Activated CD4-positive, alpha-beta T cell treated with anti-CD3 and anti-CD28 coated beads, Interleukin-2, Interleukin-6, amounts not matched to agents 100 ng/mL and 50 ng/mL, durations not matched to agents 16 hours and 8 hours (primary cell): ENCODE measurements around the gene NOG.

Source experiments
- DNase-seq: peaks from one replicate; pipeline ENCODE4 v3.0.0-alpha.2; 2020

NOG gene

DNA sequence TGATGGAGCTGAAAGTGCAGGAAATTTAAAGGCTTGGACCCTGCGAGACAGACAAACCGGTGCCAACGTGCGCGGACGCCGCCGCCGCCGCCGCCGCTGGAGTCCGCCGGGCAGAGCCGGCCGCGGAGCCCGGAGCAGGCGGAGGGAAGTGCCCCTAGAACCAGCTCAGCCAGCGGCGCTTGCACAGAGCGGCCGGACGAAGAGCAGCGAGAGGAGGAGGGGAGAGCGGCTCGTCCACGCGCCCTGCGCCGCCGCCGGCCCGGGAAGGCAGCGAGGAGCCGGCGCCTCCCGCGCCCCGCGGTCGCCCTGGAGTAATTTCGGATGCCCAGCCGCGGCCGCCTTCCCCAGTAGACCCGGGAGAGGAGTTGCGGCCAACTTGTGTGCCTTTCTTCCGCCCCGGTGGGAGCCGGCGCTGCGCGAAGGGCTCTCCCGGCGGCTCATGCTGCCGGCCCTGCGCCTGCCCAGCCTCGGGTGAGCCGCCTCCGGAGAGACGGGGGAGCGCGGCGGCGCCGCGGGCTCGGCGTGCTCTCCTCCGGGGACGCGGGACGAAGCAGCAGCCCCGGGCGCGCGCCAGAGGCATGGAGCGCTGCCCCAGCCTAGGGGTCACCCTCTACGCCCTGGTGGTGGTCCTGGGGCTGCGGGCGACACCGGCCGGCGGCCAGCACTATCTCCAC lies at the start of gene NOG:
TSS of gene NOG (plus strand) at position 54 of the 674 bp plus-strand sequence. CDS start at position 579, 525 bp downstream.
- peak; percentile 35 for DNase-seq

- DNase-seq = no peak
Observed at GRCh38 chr17:56545106-56545505, 48.4 kb upstream of the NOG start.

GRCh38 chr17:56545930-56546329 lies 47.6 kb upstream of the NOG start:
- no peak for DNase-seq

DNA sequence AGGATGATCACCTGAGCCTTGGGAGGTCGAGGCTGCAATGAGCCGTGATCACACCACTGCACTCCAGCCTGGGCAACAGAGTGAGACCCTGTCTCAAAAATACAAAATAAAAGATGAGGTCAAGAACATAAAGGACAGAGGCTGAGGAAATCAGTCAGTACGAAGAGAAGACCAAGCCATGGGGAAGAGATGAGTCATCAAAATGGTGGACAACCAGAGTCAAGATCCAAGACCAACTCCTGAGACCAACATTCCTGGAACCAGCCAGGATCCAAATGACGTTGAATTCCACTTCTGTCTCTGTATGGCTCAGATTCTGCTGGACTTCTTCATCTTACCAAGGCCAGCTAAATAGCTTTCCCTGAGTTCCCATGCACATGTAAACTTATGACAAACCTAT lies 44.8 kb upstream of the NOG start:
- no peak for DNase-seq

GRCh38 chr17:56549501-56549900 lies 44.0 kb upstream of the NOG start:
- DNase-seq = no peak

- DNase-seq = no peak
Observed at GRCh38 chr17:56557682-56558081, 35.8 kb upstream of the NOG start.

GRCh38 chr17:56558088-56558487 lies 35.4 kb upstream of the NOG start:
- DNase-seq = no peak

GRCh38 chr17:56570199-56570598 lies 23.3 kb upstream of the NOG start:
- DNase-seq = no peak

GRCh38 chr17:56571456-56571855 lies 22.0 kb upstream of the NOG start:
- DNase-seq = no peak

DNA sequence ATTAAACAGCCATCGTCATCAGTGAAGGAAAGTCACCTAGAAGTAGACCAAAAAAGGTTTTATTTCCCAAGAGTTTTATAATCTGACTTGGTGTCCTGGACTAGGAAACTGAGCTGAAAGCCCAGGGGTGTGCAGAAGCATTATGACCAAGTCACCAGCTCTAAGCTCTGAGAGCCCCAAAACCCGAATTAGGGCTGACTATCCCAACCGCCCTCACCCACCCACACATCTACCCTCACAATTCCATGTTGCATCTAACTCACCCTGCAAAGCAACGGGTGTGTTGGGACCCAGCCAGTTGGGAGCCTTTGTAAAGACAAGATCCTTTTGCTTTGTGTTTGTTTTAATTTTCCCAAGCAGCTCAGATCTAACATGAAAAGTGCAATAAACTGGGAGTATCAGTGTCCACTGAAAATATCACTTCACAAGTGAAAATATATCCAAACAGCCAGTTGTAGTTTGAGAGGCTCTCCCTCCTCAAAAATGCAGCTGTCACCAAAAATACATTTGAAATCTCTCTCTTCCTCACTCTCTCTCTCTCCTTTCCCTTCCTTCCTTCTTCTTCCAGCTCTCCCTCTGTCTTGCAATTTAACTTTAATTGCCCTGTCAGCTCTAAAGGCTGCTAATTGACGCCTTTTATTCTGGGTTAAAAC lies 16.2 kb upstream of the NOG start:
- DNase-seq = no peak

DNA sequence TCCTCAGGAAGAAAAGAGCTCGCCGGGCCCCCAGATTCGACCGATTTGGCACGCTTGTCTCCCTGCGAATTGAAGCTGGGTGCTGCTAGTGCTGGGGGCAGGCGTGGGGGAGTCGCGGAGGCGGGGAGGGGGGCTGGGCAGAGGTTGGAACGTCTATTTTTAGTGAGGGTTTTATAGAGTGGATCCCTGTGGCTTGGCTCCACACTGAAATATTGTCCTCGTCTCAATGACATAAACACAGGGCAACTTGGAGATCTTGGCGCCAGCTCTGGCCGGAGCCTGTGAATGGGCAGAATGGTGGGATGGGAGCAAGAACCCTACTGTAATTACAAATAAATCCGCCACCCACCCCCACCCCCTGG lies 15.7 kb upstream of the NOG start:
- no peak for DNase-seq

GRCh38 chr17:56581635-56582627 lies 11.6 kb upstream of the NOG start:
- no peak for DNase-seq

- no peak for DNase-seq
Observed at GRCh38 chr17:56583772-56584171, 9.7 kb upstream of the NOG start.

GRCh38 chr17:56587298-56587697 lies 6.2 kb upstream of the NOG start:
- no peak for DNase-seq

DNA sequence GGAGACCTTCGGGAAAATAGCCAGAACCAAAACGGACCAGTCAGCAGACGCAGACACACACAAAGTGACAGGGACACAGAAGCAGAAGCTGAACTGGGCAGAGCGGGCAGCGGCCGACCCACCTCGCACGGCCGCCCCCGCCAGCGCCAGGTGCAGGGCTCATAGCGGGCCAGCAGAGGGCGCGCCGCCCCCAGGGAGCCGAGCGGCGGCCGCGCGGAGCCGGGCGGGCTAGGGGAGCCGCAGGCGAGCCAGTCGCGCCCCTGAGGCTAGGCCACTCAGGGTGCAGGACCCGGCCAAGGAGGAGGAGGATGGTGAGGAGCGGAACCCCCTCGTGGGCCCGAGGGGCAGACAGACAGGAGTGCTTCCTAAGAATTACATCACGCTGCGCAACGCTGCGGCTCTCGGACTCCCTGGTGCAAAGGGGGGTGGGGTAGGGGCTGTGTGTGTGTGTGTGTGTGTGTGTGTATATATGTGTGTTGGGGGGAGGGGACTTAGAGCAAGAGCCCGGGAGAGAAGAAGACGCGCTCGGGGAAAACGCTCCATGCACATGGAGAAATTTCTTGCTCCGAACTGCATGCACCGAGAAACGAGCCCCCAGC lies 913 bp upstream of the NOG start:
- peak; percentile 62 for DNase-seq

- peak; percentile 12 for DNase-seq
Observed at GRCh38 chr17:56593086-56593645, 333 bp upstream of the NOG start.

DNA sequence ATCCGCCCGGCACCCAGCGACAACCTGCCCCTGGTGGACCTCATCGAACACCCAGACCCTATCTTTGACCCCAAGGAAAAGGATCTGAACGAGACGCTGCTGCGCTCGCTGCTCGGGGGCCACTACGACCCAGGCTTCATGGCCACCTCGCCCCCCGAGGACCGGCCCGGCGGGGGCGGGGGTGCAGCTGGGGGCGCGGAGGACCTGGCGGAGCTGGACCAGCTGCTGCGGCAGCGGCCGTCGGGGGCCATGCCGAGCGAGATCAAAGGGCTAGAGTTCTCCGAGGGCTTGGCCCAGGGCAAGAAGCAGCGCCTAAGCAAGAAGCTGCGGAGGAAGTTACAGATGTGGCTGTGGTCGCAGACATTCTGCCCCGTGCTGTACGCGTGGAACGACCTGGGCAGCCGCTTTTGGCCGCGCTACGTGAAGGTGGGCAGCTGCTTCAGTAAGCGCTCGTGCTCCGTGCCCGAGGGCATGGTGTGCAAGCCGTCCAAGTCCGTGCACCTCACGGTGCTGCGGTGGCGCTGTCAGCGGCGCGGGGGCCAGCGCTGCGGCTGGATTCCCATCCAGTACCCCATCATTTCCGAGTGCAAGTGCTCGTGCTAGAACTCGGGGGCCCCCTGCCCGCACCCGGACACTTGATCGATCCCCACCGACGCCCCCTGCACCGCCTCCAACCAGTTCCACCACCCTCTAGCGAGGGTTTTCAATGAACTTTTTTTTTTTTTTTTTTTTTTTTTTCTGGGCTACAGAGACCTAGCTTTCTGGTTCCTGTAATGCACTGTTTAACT lies 1.0 kb downstream of the NOG start:
- peak; percentile 15 for DNase-seq

DNA sequence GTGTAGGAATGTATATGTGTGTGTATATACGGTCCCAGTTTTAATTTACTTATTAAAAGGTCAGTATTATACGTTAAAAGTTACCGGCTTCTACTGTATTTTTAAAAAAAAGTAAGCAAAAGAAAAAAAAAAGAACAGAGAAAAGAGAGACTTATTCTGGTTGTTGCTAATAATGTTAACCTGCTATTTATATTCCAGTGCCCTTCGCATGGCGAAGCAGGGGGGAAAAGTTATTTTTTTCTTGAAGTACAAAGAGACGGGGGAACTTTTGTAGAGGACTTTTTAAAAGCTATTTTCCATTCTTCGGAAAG lies 1.6 kb downstream of the NOG start:
- no peak for DNase-seq

GRCh38 chr17:56595831-56596690 lies 2.6 kb downstream of the NOG start:
- no peak for DNase-seq

DNA sequence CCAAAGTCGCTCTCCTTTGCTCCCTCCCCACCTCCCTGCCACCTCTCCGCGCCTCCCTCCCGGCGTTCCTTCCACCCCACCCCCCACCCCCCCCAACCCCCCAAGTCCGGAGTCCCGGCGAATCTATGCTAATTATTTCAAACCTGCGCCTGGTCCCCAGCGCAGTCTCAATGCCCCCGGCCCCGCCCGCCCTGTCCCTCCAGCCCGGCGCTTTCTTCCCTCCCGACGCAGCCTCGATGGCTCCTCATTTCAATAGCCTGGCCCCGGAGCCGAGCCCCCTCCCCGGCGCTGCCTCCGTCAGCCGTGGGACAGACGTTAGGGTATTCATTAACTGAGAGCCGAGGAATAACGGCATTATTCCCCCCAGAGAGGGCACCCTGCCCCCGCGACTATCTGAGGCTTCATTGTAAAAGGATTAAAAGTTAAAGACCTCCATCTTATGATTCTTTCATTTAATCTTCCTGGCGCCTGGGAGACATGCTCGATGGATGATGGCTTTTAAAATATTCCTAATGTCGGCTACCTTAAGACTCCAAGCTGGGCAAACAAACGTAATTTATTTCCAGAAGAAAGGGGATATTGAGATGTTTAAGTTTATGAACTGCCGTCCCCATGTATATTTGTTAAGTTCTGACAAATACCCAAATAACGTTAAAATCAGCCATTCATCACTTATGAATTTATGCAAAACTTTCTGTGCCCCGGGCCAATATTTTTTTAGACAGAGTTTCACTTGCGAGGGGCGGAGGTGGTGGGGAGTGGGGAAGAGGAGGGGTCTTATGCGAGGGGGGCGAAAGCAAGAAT lies 3.4 kb downstream of the NOG start:
- DNase-seq = no peak
